Neural cell (in vitro differentiated cells): ENCODE measurements around the gene CABLES1. TPM values are rescaled to one million over a fixed set of nuclear protein-coding genes. Genes with fewer than 3 reads are reported as not detected.

ENCODE experiments used
- H2AFZ ChIP-seq: fragments of 200-600, 300-800 bp; sonication (generic), shearing (Covaris generic); 2 replicates; pipeline ENCODE4 v1.6.0; 2014; ENCODE audit warnings: low read depth, mild to moderate bottlenecking, antibody characterized with exemption, low read length, moderate library complexity
- H3F3A ChIP-seq: fragments of 200-600 bp; shearing (Covaris generic); 2 replicates; pipeline ENCODE4 v1.6.1; 2016; ENCODE audit warnings: mild to moderate bottlenecking, moderate library complexity, mixed read lengths, antibody characterized with exemption, low read length; ENCODE audit not compliant: insufficient read depth, poor library complexity, severe bottlenecking
- H3K27ac ChIP-seq: fragments of 200-600, 300-800 bp; sonication (generic), shearing (Covaris generic); 2 replicates; pipeline ENCODE4 v1.5.1; 2014; ENCODE audit warnings: mild to moderate bottlenecking, low read length, moderate library complexity
- H3K27me3 ChIP-seq: fragments of 300-800, 200-600 bp; sonication (generic), shearing (Covaris generic); 2 replicates; pipeline ENCODE4 v1.6.0; 2014; ENCODE audit warnings: mild to moderate bottlenecking, low read depth, low read length, moderate library complexity; ENCODE audit not compliant: insufficient read depth
- H3K36me3 ChIP-seq: fragments of 300-800, 200-600 bp; sonication (generic), shearing (Covaris generic); 2 replicates; pipeline ENCODE4 v1.5.1; 2014; ENCODE audit warnings: mild to moderate bottlenecking, antibody characterized with exemption, low read length, moderate library complexity; ENCODE audit not compliant: insufficient read depth
- H3K4me2 ChIP-seq: fragments of 300-800, 200-600 bp; sonication (generic), shearing (Covaris generic); 2 replicates; pipeline ENCODE4 v1.6.0; 2014; ENCODE audit warnings: mild to moderate bottlenecking, low read length
- H3K4me3 ChIP-seq: fragments of 300-800, 200-600 bp; sonication (generic), shearing (Covaris generic); 2 replicates; pipeline ENCODE4 v1.5.1; 2014; ENCODE audit warnings: mild to moderate bottlenecking, low read length, moderate library complexity
- H3K79me2 ChIP-seq: fragments of 200-600 bp; shearing (Covaris generic); replicated peaks from 2 replicates; pipeline ENCODE4 v1.6.0; 2014; ENCODE audit warnings: mild to moderate bottlenecking, low read length, moderate library complexity; ENCODE audit not compliant: insufficient read depth
- H3K9ac ChIP-seq: fragments of 300-800, 200-600 bp; sonication (generic), shearing (Covaris generic); 2 replicates; pipeline ENCODE4 v1.6.1; 2016; ENCODE audit warnings: mild to moderate bottlenecking, low read length, mixed read lengths
- H3K9me2 ChIP-seq: fragments of 200-600 bp; shearing (Covaris generic); 2 replicates; pipeline ENCODE4 v1.6.1; 2016; ENCODE audit warnings: mild to moderate bottlenecking, low read length, mixed read lengths; ENCODE audit not compliant: insufficient read depth
- H3K9me3 ChIP-seq: fragments of 200-600, 300-800 bp; sonication (generic), shearing (Covaris generic); 2 replicates; pipeline ENCODE4 v1.6.1; 2016; ENCODE audit warnings: mild to moderate bottlenecking, mixed run types, low read length, moderate library complexity, mixed read lengths
- H4K20me1 ChIP-seq: fragments of 200-600 bp; shearing (Covaris generic); 2 replicates; pipeline ENCODE4 v1.6.1; 2016; ENCODE audit warnings: mild to moderate bottlenecking, mixed run types; ENCODE audit not compliant: insufficient read depth
- CTCF ChIP-seq: fragments of 450-650 bp; IDR thresholded peaks from 2 replicates; pipeline ENCODE4 v1.5.1; 2014; ENCODE audit warnings: antibody characterized with exemption, mild to moderate bottlenecking, moderate library complexity; ENCODE audit not compliant: poor library complexity, severe bottlenecking
- EP300 ChIP-seq: fragments of 450-650 bp; conservative IDR thresholded peaks from 2 replicates; pipeline ENCODE4 v1.6.1; 2014; ENCODE audit warnings: antibody characterized with exemption, mild to moderate bottlenecking, moderate library complexity; ENCODE audit not compliant: poor library complexity, severe bottlenecking
- EZH2 ChIP-seq: fragments of 200-600, 300-800 bp; shearing (Covaris generic), sonication (generic); IDR thresholded peaks from 2 replicates; pipeline ENCODE4 v1.6.1; 2014; ENCODE audit warnings: antibody characterized with exemption, low read length, borderline replicate concordance, mild to moderate bottlenecking; ENCODE audit not compliant: insufficient read depth, poor library complexity, severe bottlenecking
- MXI1 ChIP-seq: fragments of 450-650 bp; conservative IDR thresholded peaks from 2 replicates; pipeline ENCODE4 v1.6.1; 2014; ENCODE audit warnings: antibody characterized with exemption, mild to moderate bottlenecking; ENCODE audit not compliant: poor library complexity, severe bottlenecking
- POLR2AphosphoS5 ChIP-seq: IDR thresholded peaks from 2 replicates; pipeline ENCODE4 v1.6.1; 2012
- REST ChIP-seq: IDR thresholded peaks from 2 replicates; pipeline ENCODE4 v1.6.1; 2012; ENCODE audit warnings: borderline replicate concordance
- TAF1 ChIP-seq: IDR thresholded peaks from 2 replicates; pipeline ENCODE4 v1.6.1; 2012; ENCODE audit warnings: low read depth
- polyA plus RNA-seq: library from polyadenylated mRNA; depleted of rRNA; stranded (reverse); fragments of >200 nt; gene quantifications from 2 replicates; pipeline ENCODE4 v1.2.3, GENCODE V29; 2014

Gene CABLES1
- polyA plus RNA-seq, 1 donor from 2014 or later = 1.4 TPM

- no peaks in the 10 kb centered on the region for H3K9me3 ChIP-seq
- TF ChIP-seq TAF1 (no peak), CTCF (no peak), MXI1 (no peak), EP300 (no peak), REST (no peak), EZH2 (no peak), POLR2AphosphoS5 (no peak)
- H3K27me3 ChIP-seq = no peaks in the 10 kb centered on the region
- H2AFZ ChIP-seq = no peak overlapping the region
- H3K4me2 ChIP-seq = no peak overlapping the region
- H3K79me2 ChIP-seq = no peaks in the 10 kb centered on the region
- no peaks in the 10 kb centered on the region for H3K36me3 ChIP-seq
- no peaks in the 10 kb centered on the region for H3K9me2 ChIP-seq
- no peak overlapping the region for H3K9ac ChIP-seq
- H3F3A ChIP-seq = no peaks in the 10 kb centered on the region
- H4K20me1 ChIP-seq = no peaks in the 10 kb centered on the region
- no peak overlapping the region for H3K27ac ChIP-seq
- H3K4me3 ChIP-seq = no peak overlapping the region
Measured at GRCh38 chr18:23228102-23229061, 93.1 kb downstream of the CABLES1 start.

GRCh38 chr18:23229472-23229871 is 94.2 kb downstream of the CABLES1 start:
- Histone ChIP-seq H3K9me3 (no peaks in the 10 kb centered on the region), H3K27ac (no peak overlapping the region), H3K4me3 (no peak overlapping the region), H3K36me3 (no peaks in the 10 kb centered on the region), H3K9me2 (no peaks in the 10 kb centered on the region), H3K9ac (no peak overlapping the region), H4K20me1 (no peaks in the 10 kb centered on the region), H2AFZ (no peak overlapping the region), H3K79me2 (no peaks in the 10 kb centered on the region), H3K27me3 (no peaks in the 10 kb centered on the region), H3F3A (no peaks in the 10 kb centered on the region), H3K4me2 (no peak overlapping the region)
- TF ChIP-seq REST (no peak), TAF1 (no peak)
